ENCODE data around the gene CAMTA1.
"Not testable (repeated sequence)": the region's sequence is repeated elsewhere in the genome, so short reads cannot be mapped to it uniquely, and the experiment has no call there.

CAMTA1 gene

GRCh38 chr1:6785318-6785727 is at the start of gene CAMTA1:
Gene CAMTA1 (plus strand): TSS chr1:6785454. CDS start chr1:6785531, 77 bp downstream.
- intact Hi-C loops (cut with micrococcal nuclease): no loop called here
- Mint-ChIP-seq H3K27me3 (no peaks in the 10 kb centered on the region), H3K4me3 (peak within 1 kb of the TSS; percentile 92), H3K36me3 (ENCODE audit: low read depth) (peaks cover 30% of the 10 kb centered on the region), H3K4me1 (ENCODE audit: low read depth) (peaks cover 49% of the 10 kb centered on the region), H3K9me3 (peaks cover 18% of the 10 kb centered on the region), H3K27ac (peak within 1 kb of the TSS; percentile 98)

GRCh38 chr1:6738987-6739676 is 46.1 kb upstream of the CAMTA1 start:
- no peaks in the 10 kb centered on the region for H3K36me3 Mint-ChIP-seq (ENCODE audit: low read depth)
- intact Hi-C loops (cut with micrococcal nuclease): no loop called here
- no peaks in the 10 kb centered on the region for H3K27me3 Mint-ChIP-seq
- peaks cover 28% of the 10 kb centered on the region for H3K4me1 Mint-ChIP-seq (ENCODE audit: low read depth)
- no peak overlapping the region for H3K4me3 Mint-ChIP-seq
- no peak overlapping the region for H3K27ac Mint-ChIP-seq
- no peaks in the 10 kb centered on the region for H3K9me3 Mint-ChIP-seq

DNA sequence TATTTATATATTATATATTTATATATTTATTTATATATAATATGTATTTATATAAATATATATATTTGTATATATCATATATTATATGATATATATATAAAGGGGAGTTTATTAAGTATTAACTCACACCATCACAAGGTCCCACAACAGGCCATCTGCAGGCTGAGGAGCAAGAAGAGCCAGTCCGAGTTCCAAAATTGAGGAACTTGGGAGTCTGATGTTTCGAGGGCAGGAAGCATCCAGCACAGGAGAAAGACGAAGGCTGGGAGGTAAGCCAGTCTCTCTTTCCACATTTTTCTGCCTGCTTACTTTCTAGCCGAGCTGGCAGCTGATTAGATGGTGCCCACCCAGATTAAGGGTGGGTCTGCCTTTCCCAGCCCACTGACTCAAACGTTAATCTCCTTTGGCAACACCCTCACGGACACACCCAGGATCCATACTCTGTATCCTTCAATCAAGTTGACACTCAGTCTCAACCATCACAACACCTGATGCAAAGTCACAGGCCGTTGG is 42.5 kb upstream of the CAMTA1 start:
- intact Hi-C loops (cut with micrococcal nuclease): loop anchor here (5.0 kb wide), 1 partner anchor 40 kb away; no protein-coding TSS in a partner anchor
- not testable (repeated sequence) for H3K9me3 Mint-ChIP-seq
- H3K4me3 Mint-ChIP-seq: peak overlapping the region; percentile 13

GRCh38 chr1:6743189-6744101 is 41.8 kb upstream of the CAMTA1 start:
- peak overlapping the region; percentile 53 for H3K4me3 Mint-ChIP-seq
- peaks cover 1% of the 10 kb centered on the region for H3K36me3 Mint-ChIP-seq (ENCODE audit: low read depth)
- intact Hi-C loops (cut with micrococcal nuclease): loop anchor here (5.0 kb wide), 1 partner anchor 39 kb away; no protein-coding TSS in a partner anchor
- H3K27me3 Mint-ChIP-seq: no peaks in the 10 kb centered on the region
- peak overlapping the region; percentile 93 for H3K27ac Mint-ChIP-seq
- peaks cover 3% of the 10 kb centered on the region for H3K9me3 Mint-ChIP-seq
- H3K4me1 Mint-ChIP-seq (ENCODE audit: low read depth): peaks cover 39% of the 10 kb centered on the region

More for the DNA sequence above, 42.5 kb upstream of the CAMTA1 start:
- H3K27me3 Mint-ChIP-seq; H3K36me3 Mint-ChIP-seq (ENCODE audit: low read depth): not testable (repeated sequence)
- Mint-ChIP-seq H3K4me1 (ENCODE audit: low read depth) (peaks cover 32% of the 10 kb centered on the region), H3K27ac (peak overlapping the region; percentile 93)

DNA sequence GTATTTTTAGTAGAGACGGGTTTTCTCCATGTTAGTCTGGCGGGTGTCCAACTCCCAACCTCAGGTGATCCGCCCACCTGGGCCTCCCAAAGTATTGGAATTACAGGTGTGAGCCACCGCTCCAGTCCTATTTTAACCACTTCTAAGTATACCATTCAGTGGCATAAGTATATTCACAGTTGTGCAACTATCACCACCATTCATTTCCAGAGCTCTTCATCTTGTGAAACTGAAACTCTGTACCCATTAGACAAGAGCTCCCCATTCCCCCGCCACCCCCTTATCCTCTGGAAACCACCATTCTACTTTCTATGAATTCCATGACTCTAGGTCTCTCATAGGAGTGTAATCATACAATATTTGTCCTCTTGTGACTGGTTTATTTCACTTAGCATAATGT is 40.2 kb upstream of the CAMTA1 start:
- intact Hi-C loops (cut with micrococcal nuclease): no loop called here
- H3K4me3 Mint-ChIP-seq: no peak overlapping the region
- H3K4me1 Mint-ChIP-seq (ENCODE audit: low read depth): peaks cover 55% of the 10 kb centered on the region
- peak overlapping the region; percentile 46 for H3K27ac Mint-ChIP-seq
- peaks cover 16% of the 10 kb centered on the region for H3K9me3 Mint-ChIP-seq
- peaks cover 13% of the 10 kb centered on the region for H3K36me3 Mint-ChIP-seq (ENCODE audit: low read depth)
- H3K27me3 Mint-ChIP-seq: no peaks in the 10 kb centered on the region

DNA sequence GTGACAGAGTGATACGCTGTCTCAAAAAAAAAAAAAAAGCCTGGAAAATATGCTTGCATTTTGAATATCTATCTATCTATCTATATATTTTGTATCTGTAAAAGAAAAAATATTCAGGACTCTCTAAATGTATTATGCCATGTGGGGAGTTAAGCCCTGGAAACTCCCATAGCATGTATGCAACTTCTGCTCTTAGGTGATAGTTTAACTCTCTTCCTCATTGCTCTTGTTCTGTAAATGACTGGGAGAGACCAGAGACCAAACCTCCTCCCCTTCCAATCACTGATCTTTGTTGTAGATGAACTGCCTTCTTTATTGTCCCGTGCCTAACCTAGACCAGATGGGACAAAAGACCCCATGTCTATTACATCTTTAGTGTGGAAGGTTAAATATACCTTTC is 37.6 kb upstream of the CAMTA1 start:
- Mint-ChIP-seq H3K36me3 (ENCODE audit: low read depth) (peaks cover 13% of the 10 kb centered on the region), H3K27me3 (no peaks in the 10 kb centered on the region), H3K9me3 (peaks cover 16% of the 10 kb centered on the region), H3K27ac (peak overlapping the region; percentile 76), H3K4me3 (no peak overlapping the region), H3K4me1 (ENCODE audit: low read depth) (peaks cover 77% of the 10 kb centered on the region)
- intact Hi-C loops (cut with micrococcal nuclease): no loop called here

GRCh38 chr1:6750490-6750889 is 34.8 kb upstream of the CAMTA1 start:
- intact Hi-C loops (cut with micrococcal nuclease): no loop called here
- Mint-ChIP-seq H3K9me3 (peaks cover 16% of the 10 kb centered on the region), H3K4me3 (no peak overlapping the region), H3K4me1 (ENCODE audit: low read depth) (peaks cover 75% of the 10 kb centered on the region), H3K27me3 (no peaks in the 10 kb centered on the region), H3K36me3 (ENCODE audit: low read depth) (peaks cover 13% of the 10 kb centered on the region), H3K27ac (peak overlapping the region; percentile 74)

- Mint-ChIP-seq H3K27me3 (no peaks in the 10 kb centered on the region), H3K4me3 (no peak overlapping the region), H3K36me3 (ENCODE audit: low read depth) (peaks cover 11% of the 10 kb centered on the region), H3K9me3 (peaks cover 12% of the 10 kb centered on the region), H3K27ac (peak overlapping the region; percentile 66), H3K4me1 (ENCODE audit: low read depth) (peaks cover 61% of the 10 kb centered on the region)
- intact Hi-C loops (cut with micrococcal nuclease): no loop called here
Measured at GRCh38 chr1:6753320-6754140, 31.7 kb upstream of the CAMTA1 start.

DNA sequence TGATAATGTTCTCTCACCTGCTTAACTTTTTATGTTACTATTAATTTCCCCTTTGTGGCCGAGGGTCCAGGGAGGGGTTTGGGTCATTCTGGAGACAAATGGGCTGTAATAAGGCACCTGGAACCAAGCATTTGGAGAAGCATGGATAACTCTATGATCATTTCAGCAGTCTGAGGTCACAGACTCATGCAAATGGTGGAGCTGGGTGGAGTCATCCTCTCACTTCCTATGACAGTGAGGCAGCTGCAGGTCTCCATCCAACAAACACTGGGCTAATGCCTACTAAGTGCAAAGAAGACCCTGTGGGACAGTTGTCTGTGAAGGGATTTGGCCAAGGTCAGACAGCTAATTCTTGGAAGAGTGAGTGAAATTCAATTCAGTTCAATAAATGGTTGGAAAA is 28.8 kb upstream of the CAMTA1 start:
- Mint-ChIP-seq H3K27ac (peak overlapping the region; percentile 45), H3K9me3 (no peaks in the 10 kb centered on the region), H3K27me3 (peaks cover 5% of the 10 kb centered on the region), H3K4me3 (no peak overlapping the region), H3K36me3 (ENCODE audit: low read depth) (no peaks in the 10 kb centered on the region), H3K4me1 (ENCODE audit: low read depth) (peaks cover 35% of the 10 kb centered on the region)
- intact Hi-C loops (cut with micrococcal nuclease): no loop called here

GRCh38 chr1:6757719-6758435 is 27.4 kb upstream of the CAMTA1 start:
- no peaks in the 10 kb centered on the region for H3K9me3 Mint-ChIP-seq
- peaks cover 5% of the 10 kb centered on the region for H3K27me3 Mint-ChIP-seq
- intact Hi-C loops (cut with micrococcal nuclease): no loop called here
- no peak overlapping the region for H3K27ac Mint-ChIP-seq
- peaks cover 21% of the 10 kb centered on the region for H3K4me1 Mint-ChIP-seq (ENCODE audit: low read depth)
- no peaks in the 10 kb centered on the region for H3K36me3 Mint-ChIP-seq (ENCODE audit: low read depth)
- no peak overlapping the region for H3K4me3 Mint-ChIP-seq

DNA sequence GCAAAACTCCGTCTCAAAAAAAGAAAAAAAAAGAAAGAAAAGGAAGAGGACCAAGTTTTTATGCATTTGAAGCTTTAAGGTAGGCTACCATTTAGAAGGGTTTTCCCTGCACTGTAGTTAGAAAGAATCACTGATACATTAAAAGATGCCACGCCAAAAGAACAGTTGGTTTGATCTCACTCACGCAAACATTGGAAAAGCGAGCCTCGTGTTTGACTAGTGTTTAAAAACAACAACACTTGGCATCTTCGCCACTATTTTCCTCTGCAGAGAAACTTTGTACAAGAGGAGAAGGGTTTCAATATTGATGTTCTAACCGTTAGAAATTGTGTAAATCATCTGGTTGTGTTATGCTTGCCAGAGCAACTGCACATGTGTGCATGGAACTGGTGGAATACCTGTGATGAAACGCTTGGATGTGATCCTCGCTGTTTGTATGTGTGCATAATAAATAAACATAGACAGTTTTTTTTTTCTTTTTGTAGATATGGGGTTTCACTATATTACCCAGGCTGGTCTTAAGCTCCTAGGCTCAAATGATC is 24.0 kb upstream of the CAMTA1 start:
- H3K4me1 Mint-ChIP-seq (ENCODE audit: low read depth): peaks cover 15% of the 10 kb centered on the region
- peaks cover 11% of the 10 kb centered on the region for H3K27me3 Mint-ChIP-seq
- intact Hi-C loops (cut with micrococcal nuclease): no loop called here
- H3K4me3 Mint-ChIP-seq: no peak overlapping the region
- H3K27ac Mint-ChIP-seq: no peak overlapping the region
- H3K9me3 Mint-ChIP-seq: no peaks in the 10 kb centered on the region
- no peaks in the 10 kb centered on the region for H3K36me3 Mint-ChIP-seq (ENCODE audit: low read depth)

- Mint-ChIP-seq H3K27ac (no peak overlapping the region), H3K4me1 (ENCODE audit: low read depth) (peaks cover 9% of the 10 kb centered on the region), H3K4me3 (no peak overlapping the region), H3K27me3 (peaks cover 11% of the 10 kb centered on the region), H3K9me3 (no peaks in the 10 kb centered on the region), H3K36me3 (ENCODE audit: low read depth) (no peaks in the 10 kb centered on the region)
- intact Hi-C loops (cut with micrococcal nuclease): no loop called here
Measured at GRCh38 chr1:6762060-6762459, 23.2 kb upstream of the CAMTA1 start.

All from dendritic cell treated with granulocyte-macrophage colony-stimulating factor and Interleukin-4, amounts not matched to agents 40 ng/mL and 50 ng/mL, for 4 days (primary cell).